IPS DF 6.9 (cell line): ENCODE data around the gene RAB2B.

Experiments
- DNase-seq: peaks from one replicate; pipeline ENCODE4 v3.0.0-alpha.2; 2013; ENCODE audit warnings: low read depth, low spot score
- H3K27ac ChIP-seq: one replicate; pipeline ENCODE4 v1.5.1; 2013; ENCODE audit warnings: low read length, control low read depth
- H3K27me3 ChIP-seq: 2 replicates; pipeline ENCODE4 v1.6.1; 2013; ENCODE audit warnings: mild to moderate bottlenecking, low read length; ENCODE audit not compliant: control insufficient read depth, insufficient read depth
- H3K36me3 ChIP-seq: 2 replicates; pipeline ENCODE4 v1.6.1; 2013; ENCODE audit warnings: low read length; ENCODE audit not compliant: control insufficient read depth, insufficient read depth
- H3K4me1 ChIP-seq: 2 replicates; pipeline ENCODE4 v1.6.1; 2013; ENCODE audit warnings: low read length; ENCODE audit not compliant: control insufficient read depth, insufficient read depth
- H3K4me3 ChIP-seq: 2 replicates; pipeline ENCODE4 v1.5.1; 2013; ENCODE audit warnings: mild to moderate bottlenecking, low read length
- H3K9me3 ChIP-seq: 2 replicates; pipeline ENCODE4 v1.6.1; 2013; ENCODE audit warnings: low read length, inconsistent platforms; ENCODE audit not compliant: control insufficient read depth, insufficient read depth
- WGBS: extraction: QIAGEN DNeasy Blood & Tissue Kit; methylation state at CpG from one replicate; pipeline ENCODE4 v1.1.7; 2013; ENCODE audit warnings: mixed read lengths, missing lambda C conversion rate; ENCODE audit not compliant: insufficient read length, insufficient coverage; 5-methylcytosine and 5-hydroxymethylcytosine counted together

RAB2B gene

DNA sequence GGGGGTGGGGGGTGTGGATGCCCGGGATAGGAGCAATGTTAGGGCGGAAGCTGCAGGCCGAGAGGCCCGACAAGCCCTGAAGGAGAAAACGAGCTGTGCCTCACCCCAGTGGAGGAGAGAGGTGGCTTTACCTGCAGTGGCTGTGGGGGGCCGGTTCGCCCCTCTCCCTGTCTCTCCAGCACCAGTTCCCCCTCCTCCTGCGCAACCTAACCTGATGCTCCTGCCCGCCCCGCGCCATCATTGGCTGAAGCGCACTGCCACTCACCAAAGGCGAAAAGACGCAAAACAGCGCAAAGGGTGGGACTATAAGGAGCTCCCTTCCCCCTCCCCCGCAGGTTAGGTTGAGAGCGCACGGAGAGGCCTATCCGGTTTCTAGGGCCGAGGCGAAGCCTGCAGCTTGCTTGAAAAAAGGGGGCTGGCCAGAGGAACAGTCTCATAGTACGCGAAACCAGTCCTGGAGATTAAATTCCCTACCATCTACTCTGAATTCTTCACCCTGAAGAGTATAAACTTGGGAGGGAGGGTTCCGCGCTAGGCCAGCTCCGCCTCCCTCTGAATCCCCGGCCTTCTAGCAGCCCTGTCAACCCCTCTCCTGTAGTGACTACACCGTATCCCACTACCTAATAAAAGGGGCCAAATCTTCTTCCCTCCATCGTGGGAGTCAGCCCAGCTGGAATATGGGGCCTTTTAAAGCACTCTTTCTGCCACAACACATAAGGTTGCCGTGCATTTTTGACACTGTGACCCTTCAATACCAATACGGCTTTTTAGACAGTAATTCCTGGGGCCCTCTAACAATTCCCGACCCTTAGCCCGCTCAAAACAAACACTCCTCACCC, 39.5 kb downstream of the RAB2B start:
- no peaks in the 10 kb centered on the region for H3K36me3 ChIP-seq
- no CpG with 5 or more reads among the region's 33 CpGs for WGBS
- no peaks in the 10 kb centered on the region for H3K27me3 ChIP-seq
- peak overlapping the region; percentile 19 for H3K27ac ChIP-seq
- peak; percentile 98 for DNase-seq
- peak overlapping the region; percentile 78; the same call in 1 of the 2 replicates for H3K4me3 ChIP-seq
- no peaks in the 10 kb centered on the region for H3K4me1 ChIP-seq
- no peaks in the 10 kb centered on the region for H3K9me3 ChIP-seq

DNA sequence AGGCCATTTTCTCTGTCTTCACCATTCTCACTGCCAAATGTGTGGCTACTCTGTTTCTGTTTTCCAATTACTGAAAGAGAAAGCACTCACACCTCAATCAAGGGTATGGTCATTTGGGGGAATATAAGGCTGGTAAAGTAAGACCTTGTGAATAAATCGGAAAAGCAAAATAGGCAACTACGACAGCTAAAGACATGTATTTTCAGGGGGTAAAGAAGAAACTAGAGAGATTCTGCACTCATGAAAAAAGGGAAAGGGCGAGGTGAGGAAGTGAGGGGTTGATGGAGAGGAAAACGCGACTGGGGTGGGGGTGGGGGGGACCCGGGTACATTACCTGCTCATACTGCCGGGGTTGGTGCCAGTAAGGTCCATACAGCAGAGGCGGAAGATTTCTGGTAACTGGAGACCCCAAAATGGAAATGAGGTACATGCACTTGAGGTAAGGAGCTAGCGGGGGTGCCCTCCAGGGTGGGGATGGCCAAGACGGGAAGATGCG, 40.1 kb downstream of the RAB2B start:
- peak overlapping the region; percentile 78; the same call in 1 of the 2 replicates for H3K4me3 ChIP-seq
- no peaks in the 10 kb centered on the region for H3K4me1 ChIP-seq
- DNase-seq = no peak
- peaks cover under 1% of the 10 kb centered on the region; the same call in 1 of the 2 replicates for H3K36me3 ChIP-seq
- WGBS = no CpG with 5 or more reads among the region's 11 CpGs
- H3K9me3 ChIP-seq = no peaks in the 10 kb centered on the region
- H3K27me3 ChIP-seq = no peaks in the 10 kb centered on the region
- H3K27ac ChIP-seq = no peak overlapping the region

DNA sequence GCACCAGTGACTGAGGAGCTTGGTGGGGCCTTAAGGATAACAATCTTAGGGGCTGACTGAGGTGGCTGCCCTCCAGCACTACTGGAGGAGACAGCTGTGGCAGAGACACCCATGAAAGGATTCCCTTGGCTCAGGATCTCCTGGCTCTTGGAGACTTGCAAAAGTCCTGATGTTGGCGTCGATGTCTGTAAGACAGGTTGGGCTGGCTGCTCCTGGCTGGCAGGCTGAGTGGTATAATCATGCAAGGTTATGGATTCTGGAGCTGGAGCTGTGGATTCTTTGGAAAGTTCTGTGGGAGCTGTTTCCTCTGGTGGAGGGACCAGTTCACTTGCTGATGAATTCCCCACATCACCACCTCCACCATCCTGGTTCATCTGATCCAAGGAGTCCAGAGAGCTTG, 45.6 kb downstream of the RAB2B start:
- Histone ChIP-seq H3K27me3 (no peaks in the 10 kb centered on the region), H3K27ac (no peak overlapping the region), H3K36me3 (peaks cover 29% of the 10 kb centered on the region), H3K9me3 (no peaks in the 10 kb centered on the region), H3K4me3 (no peak overlapping the region), H3K4me1 (no peaks in the 10 kb centered on the region)
- WGBS = no CpG with 5 or more reads among the region's 2 CpGs
- no peak for DNase-seq

DNA sequence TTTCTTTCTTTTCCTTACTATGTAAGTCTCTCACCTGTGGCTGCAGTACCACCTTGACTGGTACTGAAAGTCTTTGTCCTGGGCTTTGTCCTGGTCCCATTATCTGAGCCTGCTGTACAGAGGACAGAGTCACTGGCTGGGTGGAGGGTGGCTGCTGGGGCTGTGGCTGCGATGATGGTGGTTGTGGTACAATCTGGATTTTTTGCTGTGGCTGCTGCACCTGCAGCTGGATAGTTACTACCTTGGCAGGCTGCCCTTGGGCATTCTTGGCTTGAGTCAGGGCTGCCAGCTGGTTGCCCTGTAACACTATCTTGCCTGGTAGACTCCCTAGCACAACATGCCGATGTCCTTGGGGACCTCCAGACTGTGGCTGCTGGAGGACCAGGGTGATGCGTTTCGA, 47.8 kb downstream of the RAB2B start:
- H3K4me1 ChIP-seq = no peaks in the 10 kb centered on the region
- WGBS = no CpG with 5 or more reads among the region's 4 CpGs
- H3K9me3 ChIP-seq = no peaks in the 10 kb centered on the region
- H3K4me3 ChIP-seq = no peak overlapping the region
- H3K27ac ChIP-seq = no peak overlapping the region
- peaks cover 33% of the 10 kb centered on the region for H3K36me3 ChIP-seq
- H3K27me3 ChIP-seq = no peaks in the 10 kb centered on the region
- DNase-seq = no peak

DNA sequence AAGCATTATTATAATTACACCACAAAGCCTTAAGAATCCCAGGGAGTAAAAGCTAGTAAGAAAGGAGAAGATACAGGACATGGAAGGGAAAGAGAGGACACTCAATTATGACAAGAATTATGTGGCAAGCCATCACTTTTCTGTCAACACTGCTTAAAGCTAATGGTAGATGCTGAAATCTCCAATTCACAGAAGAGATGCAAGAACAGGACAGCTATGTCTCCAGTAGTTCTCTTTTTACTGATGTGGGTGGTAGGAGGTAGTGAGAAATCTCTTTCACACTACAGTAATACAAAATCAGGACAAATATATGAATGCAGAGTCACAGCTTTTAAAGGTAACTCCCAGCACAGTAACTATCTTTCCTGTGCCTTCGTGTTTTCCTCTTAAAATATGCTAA, 50.1 kb downstream of the RAB2B start:
- no peak overlapping the region for H3K4me3 ChIP-seq
- H3K9me3 ChIP-seq = no peaks in the 10 kb centered on the region
- H3K27me3 ChIP-seq = no peaks in the 10 kb centered on the region
- peaks cover 47% of the 10 kb centered on the region for H3K36me3 ChIP-seq
- WGBS = no CpG with 5 or more reads among the region's 1 CpG
- DNase-seq = no peak
- no peak overlapping the region for H3K27ac ChIP-seq
- H3K4me1 ChIP-seq = no peaks in the 10 kb centered on the region

DNA sequence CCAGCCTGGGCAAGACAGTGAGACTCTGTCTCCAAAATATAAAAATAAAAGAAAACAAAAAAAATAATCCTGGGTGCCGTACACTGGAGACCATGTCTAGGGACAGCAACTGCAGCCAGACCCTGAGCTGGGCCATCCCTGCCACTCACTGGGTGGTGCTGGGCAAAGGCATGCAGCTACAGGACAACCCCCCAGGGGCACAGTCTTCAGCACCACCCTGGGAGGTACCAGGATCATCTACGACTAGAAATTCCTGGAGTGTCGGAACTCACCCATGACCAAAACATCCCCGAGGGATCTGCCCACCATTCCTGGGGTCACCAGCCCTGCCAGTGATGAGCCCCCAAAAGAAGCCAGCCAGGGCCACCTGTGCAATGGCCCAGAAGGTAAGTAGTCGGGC, 57.2 kb downstream of the RAB2B start:
- Histone ChIP-seq H3K36me3 (peaks cover 31% of the 10 kb centered on the region; the same call in 1 of the 2 replicates), H3K4me3 (no peak overlapping the region), H3K27ac (no peak overlapping the region), H3K4me1 (no peaks in the 10 kb centered on the region), H3K27me3 (no peaks in the 10 kb centered on the region), H3K9me3 (no peaks in the 10 kb centered on the region)
- no peak for DNase-seq
- no CpG with 5 or more reads among the region's 5 CpGs for WGBS

DNA sequence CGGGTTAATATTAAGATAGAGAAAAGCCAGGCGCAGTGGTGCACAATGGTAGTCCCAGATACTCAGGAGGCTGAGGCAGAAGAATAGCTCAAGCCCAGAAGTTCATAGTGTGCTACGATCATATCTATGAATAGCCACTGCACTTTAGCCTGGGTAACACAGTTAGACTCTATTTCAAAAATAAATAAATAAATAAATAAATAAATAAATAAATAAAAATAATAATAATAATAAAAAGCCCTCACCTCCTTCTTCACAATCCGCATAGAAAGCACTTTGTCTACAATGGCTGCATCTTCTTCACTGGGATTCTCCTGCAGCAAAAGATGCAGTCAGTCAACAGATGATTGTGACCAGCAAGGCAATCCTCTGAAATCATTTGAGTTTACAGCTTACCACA, 61.4 kb downstream of the RAB2B start:
- no peak overlapping the region for H3K27ac ChIP-seq
- H3K36me3 ChIP-seq = peaks cover 26% of the 10 kb centered on the region; the same call in 1 of the 2 replicates
- H3K27me3 ChIP-seq = no peaks in the 10 kb centered on the region
- H3K4me3 ChIP-seq = no peak overlapping the region
- H3K4me1 ChIP-seq = no peaks in the 10 kb centered on the region
- no peaks in the 10 kb centered on the region for H3K9me3 ChIP-seq
- no CpG with 5 or more reads among the region's 4 CpGs for WGBS
- no peak for DNase-seq

DNA sequence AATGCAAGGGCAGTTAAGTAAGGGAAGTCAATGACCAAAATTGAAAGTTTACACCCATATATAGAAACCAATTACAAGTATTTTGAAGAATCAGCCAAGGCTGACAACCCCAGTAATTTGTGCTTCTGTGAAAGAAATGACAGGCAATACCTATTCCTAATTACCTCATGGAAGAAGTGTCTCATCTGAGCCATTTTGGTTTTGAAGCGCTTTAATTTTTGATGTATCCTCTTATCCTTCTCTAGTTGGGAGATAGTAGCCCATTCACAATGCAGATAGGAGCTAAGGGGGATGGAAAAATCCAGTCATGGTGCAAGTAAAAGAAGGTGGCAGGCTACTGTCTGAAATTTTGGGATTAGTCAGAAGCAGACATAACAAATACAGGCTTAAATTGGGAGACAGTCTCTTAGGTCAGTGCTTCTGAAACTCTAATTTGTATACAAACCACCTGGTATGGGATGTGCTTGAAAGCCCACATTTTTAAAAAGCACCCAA, 62.6 kb downstream of the RAB2B start:
- no peaks in the 10 kb centered on the region for H3K27me3 ChIP-seq
- no peak overlapping the region for H3K27ac ChIP-seq
- DNase-seq = no peak
- H3K4me3 ChIP-seq = no peak overlapping the region
- H3K4me1 ChIP-seq = no peaks in the 10 kb centered on the region
- no CpG with 5 or more reads among the region's 1 CpG for WGBS
- H3K9me3 ChIP-seq = no peaks in the 10 kb centered on the region
- H3K36me3 ChIP-seq = peaks cover 22% of the 10 kb centered on the region; the same call in 1 of the 2 replicates
